Fibroblast of lung (primary cell): ENCODE results near the gene DES.

Experiments used
- CTCF ChIP-seq, 2 donors: IDR thresholded peaks in 1 of 2; conservative IDR thresholded peaks in 1 of 2; 1 replicate in 1 of 2; 2 replicates in 1 of 2; pipeline ENCODE4 v1.5.1; 2011 to 2012; ENCODE audit warnings: low read length in 2 of 2, control low read depth in 1 of 2, inconsistent platforms in 1 of 2, low read depth in 1 of 2, mild to moderate bottlenecking in 1 of 2
- EZH2 ChIP-seq: IDR thresholded peaks from 2 replicates; pipeline ENCODE4 v1.5.1; 2012; ENCODE audit warnings: low read length, control low read depth, mild to moderate bottlenecking; ENCODE audit errors: missing control alignments

- TF ChIP-seq CTCF (conservative IDR thresholded peaks at IDR 0.05 in 1 of 2, IDR thresholded peaks at IDR 0.05 in 1 of 2; ENCODE audit: low read depth in 1 of 2, low read length in 2 of 2) (no peak), EZH2 (no peak)
Observed at GRCh38 chr2:219448776-219449341, 30.7 kb downstream of the DES start.
